Smooth muscle cell (in vitro differentiated cells): ENCODE measurements around the gene GALNT14. TPM values are rescaled to one million over a fixed set of nuclear protein-coding genes. Genes with fewer than 3 reads are reported as not detected.

Source experiments
- DNase-seq: peaks from one replicate; lab custom pipeline; 2025; ENCODE audit not compliant: unreplicated experiment; lab: John Stamatoyannopoulos, UW
- H2AFZ ChIP-seq: fragments of 200-600 bp; sonication (generic); 2 replicates; pipeline ENCODE4 v1.6.0; 2016; ENCODE audit warnings: antibody characterized with exemption, low read depth, mild to moderate bottlenecking
- H3F3A ChIP-seq: fragments of 200-600 bp; sonication (generic); 2 replicates; pipeline ENCODE4 v1.6.0; 2017; ENCODE audit warnings: antibody characterized with exemption, low read depth
- H3K27ac ChIP-seq: fragments of 200-600 bp; sonication (generic); 2 replicates; pipeline ENCODE4 v1.5.1; 2016; ENCODE audit warnings: low read depth, mild to moderate bottlenecking
- H3K27me3 ChIP-seq: fragments of 200-600 bp; sonication (generic); 2 replicates; pipeline ENCODE4 v1.6.1; 2016; ENCODE audit warnings: low read depth, mild to moderate bottlenecking
- H3K36me3 ChIP-seq: fragments of 200-600 bp; sonication (generic); 2 replicates; pipeline ENCODE4 v1.5.1; 2016; ENCODE audit warnings: low read depth
- H3K4me1 ChIP-seq: fragments of 200-600 bp; sonication (generic); 2 replicates; pipeline ENCODE4 v1.5.1; 2016; ENCODE audit warnings: low read depth
- H3K4me2 ChIP-seq: fragments of 200-600 bp; sonication (generic); 2 replicates; pipeline ENCODE4 v1.6.0; 2016; ENCODE audit warnings: mild to moderate bottlenecking
- H3K4me3 ChIP-seq: fragments of 200-600 bp; sonication (generic); 2 replicates; pipeline ENCODE4 v1.5.1; 2016; ENCODE audit warnings: mild to moderate bottlenecking
- H3K79me2 ChIP-seq: fragments of 200-600 bp; sonication (generic); 2 replicates; pipeline ENCODE4 v1.6.0; 2016; ENCODE audit warnings: low read depth, mild to moderate bottlenecking
- H3K9ac ChIP-seq: fragments of 200-600 bp; sonication (generic); 2 replicates; pipeline ENCODE4 v1.6.0; 2016; ENCODE audit warnings: low read depth
- H3K9me3 ChIP-seq: fragments of 200-600 bp; sonication (generic); replicated peaks from 2 replicates; pipeline ENCODE4 v1.5.1; 2016; ENCODE audit warnings: low read depth
- H4K20me1 ChIP-seq: fragments of 200-600 bp; sonication (generic); 2 replicates; pipeline ENCODE4 v1.6.0; 2016; ENCODE audit warnings: low read depth
- WGBS: methylation state at CpG from one replicate; pipeline ENCODE4 v1.1.7; 2016; ENCODE audit warnings: low lambda C conversion rate; 5-methylcytosine and 5-hydroxymethylcytosine counted together
- polyA plus RNA-seq: library from polyadenylated mRNA; unstranded; fragments of >200 nt; fragmentation: Nextera tagmentation; extraction: Ambion mirVana; gene quantifications from 2 replicates; pipeline ENCODE4 v1.2.1, GENCODE V29; 2016
- total RNA-seq: library from RNA; depleted of rRNA; stranded (reverse); fragments of >200 nt; gene quantifications from 2 replicates; pipeline ENCODE4 v1.2.3, GENCODE V29; 2014
- TF ChIP-seq, protein P1 (sequence below): fragments of 200-600 bp; sonication (generic); IDR thresholded peaks from 2 replicates; pipeline ENCODE4 v1.5.1; 2017; ENCODE audit warnings: borderline replicate concordance, mild to moderate bottlenecking, antibody characterized with exemption; ENCODE audit not compliant: insufficient read depth, poor library complexity, severe bottlenecking

Gene GALNT14
- total and polyA plus RNA-seq, 2 experiments from 2014 or later = 0.63 to 1.0 TPM

DNA sequence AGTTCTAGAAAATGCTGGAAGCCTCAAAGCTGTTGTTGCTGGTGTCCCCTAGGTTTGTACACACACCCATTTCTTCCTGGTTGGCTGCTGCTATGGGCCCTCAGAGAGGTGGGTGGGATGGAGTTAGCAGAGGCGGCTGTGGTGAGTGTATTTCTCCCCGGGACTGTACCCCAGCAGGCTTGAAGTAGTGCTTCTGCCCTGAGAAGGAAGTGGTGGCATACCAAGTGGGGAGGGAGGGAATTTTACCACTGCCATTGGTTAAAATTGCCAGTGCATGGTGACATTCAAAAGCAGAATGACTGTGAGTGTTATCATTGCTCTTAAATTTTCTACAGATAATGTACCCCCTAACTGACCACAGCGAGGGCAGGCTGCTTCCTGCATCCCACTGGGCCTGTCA lies 205.4 kb downstream of the GALNT14 start:
- no peak overlapping the region for H3K4me3 ChIP-seq
- H4K20me1 ChIP-seq = no peaks in the 10 kb centered on the region
- H3K27ac ChIP-seq = no peak overlapping the region
- no peaks in the 10 kb centered on the region for H3F3A ChIP-seq
- WGBS = 86% methylated on average over 3 of the region's 3 CpGs
- H3K9me3 ChIP-seq = no peaks in the 10 kb centered on the region
- H3K36me3 ChIP-seq = no peaks in the 10 kb centered on the region
- DNase-seq = no peak
- no peaks in the 10 kb centered on the region for H3K27me3 ChIP-seq
- TF ChIP-seq, protein P1, sequence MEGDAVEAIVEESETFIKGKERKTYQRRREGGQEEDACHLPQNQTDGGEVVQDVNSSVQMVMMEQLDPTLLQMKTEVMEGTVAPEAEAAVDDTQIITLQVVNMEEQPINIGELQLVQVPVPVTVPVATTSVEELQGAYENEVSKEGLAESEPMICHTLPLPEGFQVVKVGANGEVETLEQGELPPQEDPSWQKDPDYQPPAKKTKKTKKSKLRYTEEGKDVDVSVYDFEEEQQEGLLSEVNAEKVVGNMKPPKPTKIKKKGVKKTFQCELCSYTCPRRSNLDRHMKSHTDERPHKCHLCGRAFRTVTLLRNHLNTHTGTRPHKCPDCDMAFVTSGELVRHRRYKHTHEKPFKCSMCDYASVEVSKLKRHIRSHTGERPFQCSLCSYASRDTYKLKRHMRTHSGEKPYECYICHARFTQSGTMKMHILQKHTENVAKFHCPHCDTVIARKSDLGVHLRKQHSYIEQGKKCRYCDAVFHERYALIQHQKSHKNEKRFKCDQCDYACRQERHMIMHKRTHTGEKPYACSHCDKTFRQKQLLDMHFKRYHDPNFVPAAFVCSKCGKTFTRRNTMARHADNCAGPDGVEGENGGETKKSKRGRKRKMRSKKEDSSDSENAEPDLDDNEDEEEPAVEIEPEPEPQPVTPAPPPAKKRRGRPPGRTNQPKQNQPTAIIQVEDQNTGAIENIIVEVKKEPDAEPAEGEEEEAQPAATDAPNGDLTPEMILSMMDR = no peak
- H3K4me1 ChIP-seq = no peaks in the 10 kb centered on the region
- no peak overlapping the region for H3K9ac ChIP-seq
- no peak overlapping the region for H2AFZ ChIP-seq
- H3K79me2 ChIP-seq = no peaks in the 10 kb centered on the region
- H3K4me2 ChIP-seq = no peak overlapping the region

DNA sequence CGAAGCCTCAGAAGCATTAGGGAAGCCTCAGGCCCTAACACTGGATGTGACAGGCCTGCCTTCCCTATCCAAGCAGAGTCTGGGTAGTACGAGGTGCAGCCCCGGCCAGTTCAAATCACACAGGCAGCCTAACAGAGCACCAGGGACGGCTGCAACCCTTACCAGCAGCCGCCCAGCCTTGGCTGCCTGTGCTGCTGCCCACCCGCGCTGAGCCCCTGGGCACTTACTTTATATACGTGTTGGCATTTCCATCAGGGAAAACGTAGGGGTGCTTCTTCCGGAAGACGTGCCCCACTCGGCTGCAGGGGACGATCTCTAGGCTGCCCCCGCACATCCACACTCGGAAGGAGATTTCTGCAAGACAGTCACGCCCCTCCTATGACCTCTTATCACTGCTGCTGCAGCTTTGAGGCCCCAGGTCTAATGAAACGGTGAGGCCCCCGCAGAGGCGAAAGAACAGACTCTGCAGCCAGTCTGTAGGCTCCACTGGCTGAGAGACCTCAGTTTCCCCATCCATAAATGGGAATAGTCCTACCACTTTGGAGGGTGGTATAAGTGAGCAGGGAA lies 206.3 kb downstream of the GALNT14 start:
- WGBS = 93% methylated on average over 19 of the region's 19 CpGs
- no peak overlapping the region for H2AFZ ChIP-seq

DNA sequence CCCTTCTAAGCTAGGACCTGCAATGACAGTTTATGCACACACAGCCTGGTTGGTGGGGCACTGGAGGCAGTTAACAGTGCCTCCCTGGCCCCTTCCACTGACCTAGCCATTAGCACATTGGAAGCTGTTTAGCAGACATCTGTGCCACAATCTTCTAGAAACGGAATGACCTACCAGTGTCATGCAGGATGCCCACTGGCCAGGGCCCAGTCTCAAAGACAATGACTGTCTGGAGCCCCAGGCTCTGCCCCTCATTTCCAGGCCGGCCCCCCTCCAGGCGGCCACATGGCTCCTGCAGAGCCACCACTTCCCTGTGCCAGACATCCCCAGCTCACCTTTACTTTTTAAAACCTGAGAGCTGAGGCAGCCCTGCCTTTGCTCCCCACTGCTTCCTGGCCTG lies 207.5 kb downstream of the GALNT14 start:
- no peaks in the 10 kb centered on the region for H3F3A ChIP-seq
- no peaks in the 10 kb centered on the region for H3K36me3 ChIP-seq
- no peak overlapping the region for H3K9ac ChIP-seq
- H3K4me1 ChIP-seq = no peaks in the 10 kb centered on the region
- TF ChIP-seq, protein P1 = no peak
- no peaks in the 10 kb centered on the region for H3K27me3 ChIP-seq
- no peak overlapping the region for H3K4me2 ChIP-seq
- H3K9me3 ChIP-seq = no peaks in the 10 kb centered on the region
- H4K20me1 ChIP-seq = no peaks in the 10 kb centered on the region
- H3K4me3 ChIP-seq = no peak overlapping the region
- H2AFZ ChIP-seq = no peak overlapping the region
- 98% methylated on average over 3 of the region's 3 CpGs for WGBS
- no peak overlapping the region for H3K27ac ChIP-seq
- DNase-seq = no peak
- no peaks in the 10 kb centered on the region for H3K79me2 ChIP-seq

More for the DNA sequence above, 206.3 kb downstream of the GALNT14 start:
- no peaks in the 10 kb centered on the region for H3K36me3 ChIP-seq
- H3K4me3 ChIP-seq = no peak overlapping the region
- H3K4me2 ChIP-seq = no peak overlapping the region
- H3K9me3 ChIP-seq = no peaks in the 10 kb centered on the region
- H3K27me3 ChIP-seq = no peaks in the 10 kb centered on the region
- TF ChIP-seq, protein P1 = no peak
- no peaks in the 10 kb centered on the region for H3K79me2 ChIP-seq
- H3K9ac ChIP-seq = no peak overlapping the region
- H4K20me1 ChIP-seq = no peaks in the 10 kb centered on the region
- H3K4me1 ChIP-seq = no peaks in the 10 kb centered on the region
- DNase-seq = no peak
- no peak overlapping the region for H3K27ac ChIP-seq
- no peaks in the 10 kb centered on the region for H3F3A ChIP-seq

DNA sequence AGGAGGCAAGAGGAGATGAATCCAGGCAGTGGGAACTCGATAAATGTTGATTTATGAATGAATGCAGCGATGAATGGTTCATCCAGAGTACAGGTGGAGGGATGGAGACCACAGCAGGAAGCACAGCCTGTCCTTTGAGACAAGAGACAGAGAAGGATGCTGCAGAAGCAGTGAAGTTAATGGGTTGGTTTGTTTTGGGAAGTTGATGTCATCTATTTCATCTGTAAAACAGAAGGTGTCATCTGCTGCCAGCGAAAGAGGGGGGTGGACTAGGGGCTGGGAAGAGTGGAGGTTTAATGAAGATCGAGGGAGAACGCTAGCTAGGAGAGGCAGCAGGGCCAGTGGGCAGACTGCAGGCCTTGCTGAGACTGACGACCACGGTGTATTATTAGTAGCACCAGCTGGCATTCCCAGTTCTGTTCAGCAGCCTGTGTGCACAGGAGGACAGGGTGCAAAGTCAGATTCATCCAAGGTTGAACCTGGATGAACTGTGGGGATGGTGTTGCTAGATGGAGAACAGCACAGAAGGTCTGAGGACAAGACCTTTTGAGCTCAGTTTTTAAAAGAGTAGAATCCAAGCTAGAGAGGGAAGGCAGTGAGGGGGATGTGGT lies 210.7 kb downstream of the GALNT14 start:
- Histone ChIP-seq H3K9me3 (no peaks in the 10 kb centered on the region), H3K36me3 (no peaks in the 10 kb centered on the region), H3K9ac (no peak overlapping the region), H3K27ac (no peak overlapping the region), H3K79me2 (no peaks in the 10 kb centered on the region), H4K20me1 (no peaks in the 10 kb centered on the region), H3F3A (no peaks in the 10 kb centered on the region), H3K27me3 (no peaks in the 10 kb centered on the region), H3K4me2 (no peak overlapping the region), H3K4me1 (no peaks in the 10 kb centered on the region), H2AFZ (no peak overlapping the region), H3K4me3 (no peak overlapping the region)
- DNase-seq = no peak
- TF ChIP-seq, protein P1 = no peak
- 91% methylated on average over 7 of the region's 7 CpGs for WGBS
